Measurements from ENCODE around the gene SH3PXD2A.

The SH3PXD2A gene

DNA sequence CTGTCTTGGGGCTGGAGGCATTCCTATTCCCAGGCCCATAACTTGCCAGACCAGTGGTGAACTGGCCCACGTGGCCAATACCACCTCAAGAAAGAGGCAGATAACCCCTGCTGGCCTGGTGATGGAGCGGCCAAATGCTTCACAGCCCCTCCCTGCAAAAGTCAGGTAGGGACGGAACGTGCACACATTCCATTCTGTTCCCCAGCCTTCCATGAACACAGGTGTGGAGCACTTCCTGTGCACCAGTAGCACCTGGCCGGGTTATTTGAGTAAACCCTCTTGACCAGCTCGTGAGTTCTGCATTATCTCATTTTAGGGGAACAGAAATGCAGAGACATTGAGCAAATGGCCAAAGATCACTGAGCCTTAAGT, 134.4 kb downstream of the SH3PXD2A start:
- TF ChIP-seq ZNF133 (tag by site-specific recombination; IDR thresholded peaks at IDR 0.05) (no peak), GLIS1 (tag by site-specific recombination; IDR thresholded peaks at IDR 0.05) (no peak), ZNF843 (tag by site-specific recombination; IDR thresholded peaks at IDR 0.05) (no peak)
- ChIA-PET CTCF (interaction anchor here (0.6 to 1.8 kb wide), 3 partner anchors 8 to 400 kb away, joined by 3 to 10 read pairs (median 3); no protein-coding TSS in a partner anchor), POLR2A (interaction anchor here (1.2 kb wide), 1 partner anchor 51 kb away, joined by 3 read pairs; no protein-coding TSS in a partner anchor)
- peaks cover 0 to 17% of the 10 kb centered on the region in 2 experiments; a peak in 1 of 3 replicates for H3K36me3 ChIP-seq (ENCODE audit: control insufficient read depth in 2 of 2, insufficient read depth in 1 of 2, low read length in 2 of 2)
- H3K4me3 ChIP-seq (ENCODE audit: low read depth, low read length), result no peak overlapping the region
- H3K9me3 ChIP-seq (ENCODE audit: control insufficient read depth, insufficient read depth, low read depth, low read length), result no peaks in the 10 kb centered on the region
- no peak overlapping the region; the same call in 1 of the 2 replicates for H3K27ac ChIP-seq (ENCODE audit: extremely low read depth, low read depth, low read length)
- H3K4me1 ChIP-seq (ENCODE audit: control insufficient read depth, insufficient read depth, low read length), result peaks cover 3% of the 10 kb centered on the region; the same call in 1 of the 2 replicates

DNA sequence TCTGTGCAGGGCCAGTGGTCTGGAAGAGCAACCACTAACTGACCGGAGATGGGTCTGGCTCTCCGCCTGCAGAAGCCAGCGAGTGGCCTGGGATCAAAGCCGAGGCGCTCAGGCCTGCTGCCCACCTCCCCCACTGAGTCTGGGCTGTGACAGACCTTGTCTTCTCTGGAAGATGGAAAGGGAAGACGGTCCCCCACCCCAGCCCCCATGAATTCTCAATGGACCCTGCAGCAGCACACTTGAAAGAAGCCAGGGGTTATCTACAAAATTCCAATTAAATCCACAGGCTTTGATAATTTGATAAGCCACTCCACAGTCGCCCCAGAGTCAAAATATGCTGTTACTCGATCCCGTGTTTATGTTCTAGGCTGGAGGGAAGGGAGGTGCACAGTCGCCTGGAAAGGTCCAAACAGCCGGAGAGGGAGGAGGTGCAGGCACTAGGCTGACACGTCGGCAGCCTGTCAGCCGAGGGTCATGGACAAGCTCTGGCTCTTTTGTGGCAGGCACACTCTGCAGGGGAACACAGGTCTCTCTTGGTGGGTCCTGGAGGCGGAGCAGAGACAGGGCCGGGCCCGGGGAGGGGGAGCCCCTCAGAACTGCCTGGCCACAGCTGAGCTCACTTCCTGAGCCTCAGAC, 134.9 kb downstream of the SH3PXD2A start:
- no peaks in the 10 kb centered on the region for H3K9me3 ChIP-seq (ENCODE audit: control insufficient read depth, insufficient read depth, low read depth, low read length)
- ChIA-PET CTCF (interaction anchor here (1.0 to 1.8 kb wide), 2 partner anchors 8 to 167 kb away, joined by 4 to 10 read pairs; no protein-coding TSS in a partner anchor), POLR2A (interaction anchor here (1.2 kb wide), 1 partner anchor 52 kb away, joined by 3 read pairs; no protein-coding TSS in a partner anchor)
- H3K27ac ChIP-seq (ENCODE audit: extremely low read depth, low read depth, low read length), result no peak overlapping the region
- H3K4me1 ChIP-seq (ENCODE audit: control insufficient read depth, insufficient read depth, low read length), result peaks cover 3% of the 10 kb centered on the region; the same call in 1 of the 2 replicates
- peaks cover 0 to 17% of the 10 kb centered on the region in 2 experiments; a peak in 1 of 3 replicates for H3K36me3 ChIP-seq (ENCODE audit: control insufficient read depth in 2 of 2, insufficient read depth in 1 of 2, low read length in 2 of 2)
- no peak overlapping the region for H3K4me3 ChIP-seq (ENCODE audit: low read depth, low read length)
- no peak for TF ChIP-seq ZFP41 (tag by site-specific recombination; IDR thresholded peaks at IDR 0.05; ENCODE audit: borderline replicate concordance)
- TF ChIP-seq, protein P1, sequence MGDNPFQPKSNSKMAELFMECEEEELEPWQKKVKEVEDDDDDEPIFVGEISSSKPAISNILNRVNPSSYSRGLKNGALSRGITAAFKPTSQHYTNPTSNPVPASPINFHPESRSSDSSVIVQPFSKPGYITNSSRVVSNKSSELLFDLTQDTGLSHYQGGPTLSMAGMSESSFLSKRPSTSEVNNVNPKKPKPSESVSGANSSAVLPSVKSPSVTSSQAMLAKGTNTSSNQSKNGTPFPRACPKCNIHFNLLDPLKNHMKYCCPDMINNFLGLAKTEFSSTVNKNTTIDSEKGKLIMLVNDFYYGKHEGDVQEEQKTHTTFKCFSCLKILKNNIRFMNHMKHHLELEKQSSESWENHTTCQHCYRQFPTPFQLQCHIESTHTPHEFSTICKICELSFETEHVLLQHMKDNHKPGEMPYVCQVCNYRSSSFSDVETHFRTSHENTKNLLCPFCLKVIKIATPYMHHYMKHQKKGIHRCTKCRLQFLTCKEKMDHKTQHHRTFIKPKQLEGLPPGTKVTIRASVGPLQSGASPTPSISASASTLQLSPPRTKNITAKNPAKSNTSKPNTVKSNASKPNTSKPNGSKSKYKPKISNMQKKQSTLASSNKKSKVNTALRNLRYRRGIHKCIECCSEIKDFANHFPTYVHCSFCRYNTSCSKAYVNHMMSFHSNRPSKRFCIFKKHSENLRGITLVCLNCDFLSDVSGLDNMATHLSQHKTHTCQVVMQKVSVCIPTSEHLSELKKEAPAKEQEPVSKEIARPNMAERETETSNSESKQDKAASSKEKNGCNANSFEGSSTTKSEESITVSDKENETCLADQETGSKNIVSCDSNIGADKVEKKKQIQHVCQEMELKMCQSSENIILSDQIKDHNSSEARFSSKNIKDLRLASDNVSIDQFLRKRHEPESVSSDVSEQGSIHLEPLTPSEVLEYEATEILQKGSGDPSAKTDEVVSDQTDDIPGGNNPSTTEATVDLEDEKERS (tag by site-specific recombination; IDR thresholded peaks at IDR 0.05), result no peak
- no peak for TF ChIP-seq ZNF112 (tag by site-specific recombination; IDR thresholded peaks at IDR 0.05)
- TF ChIP-seq ZNF394 (tag by site-specific recombination; IDR thresholded peaks at IDR 0.05; ENCODE audit: borderline replicate concordance), result no peak
- TF ChIP-seq OVOL3 (tag by site-specific recombination; IDR thresholded peaks at IDR 0.05), result no peak
- TF ChIP-seq, protein P2, sequence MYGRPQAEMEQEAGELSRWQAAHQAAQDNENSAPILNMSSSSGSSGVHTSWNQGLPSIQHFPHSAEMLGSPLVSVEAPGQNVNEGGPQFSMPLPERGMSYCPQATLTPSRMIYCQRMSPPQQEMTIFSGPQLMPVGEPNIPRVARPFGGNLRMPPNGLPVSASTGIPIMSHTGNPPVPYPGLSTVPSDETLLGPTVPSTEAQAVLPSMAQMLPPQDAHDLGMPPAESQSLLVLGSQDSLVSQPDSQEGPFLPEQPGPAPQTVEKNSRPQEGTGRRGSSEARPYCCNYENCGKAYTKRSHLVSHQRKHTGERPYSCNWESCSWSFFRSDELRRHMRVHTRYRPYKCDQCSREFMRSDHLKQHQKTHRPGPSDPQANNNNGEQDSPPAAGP (tag by site-specific recombination; IDR thresholded peaks at IDR 0.05), result peak; percentile 66; the same call in 1 of the 2 replicates
- TF ChIP-seq ZNF121 (tag by site-specific recombination; IDR thresholded peaks at IDR 0.05), result no peak
- no peak for TF ChIP-seq SP2 (tag by site-specific recombination; IDR thresholded peaks at IDR 0.05)
- no peak for TF ChIP-seq ZFP69B (tag by site-specific recombination; IDR thresholded peaks at IDR 0.05)
- TF ChIP-seq, protein P3, sequence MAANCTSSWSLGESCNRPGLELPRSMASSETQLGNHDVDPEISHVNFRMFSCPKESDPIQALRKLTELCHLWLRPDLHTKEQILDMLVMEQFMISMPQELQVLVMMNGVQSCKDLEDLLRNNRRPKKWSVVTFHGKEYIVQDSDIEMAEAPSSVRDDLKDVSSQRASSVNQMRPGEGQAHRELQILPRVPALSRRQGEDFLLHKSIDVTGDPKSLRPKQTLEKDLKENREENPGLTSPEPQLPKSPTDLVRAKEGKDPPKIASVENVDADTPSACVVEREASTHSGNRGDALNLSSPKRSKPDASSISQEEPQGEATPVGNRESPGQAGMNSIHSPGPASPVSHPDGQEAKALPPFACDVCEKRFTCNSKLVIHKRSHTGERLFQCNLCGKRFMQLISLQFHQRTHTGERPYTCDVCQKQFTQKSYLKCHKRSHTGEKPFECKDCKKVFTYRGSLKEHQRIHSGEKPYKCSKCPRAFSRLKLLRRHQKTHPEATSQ (tag by site-specific recombination; IDR thresholded peaks at IDR 0.05), result no peak
- no peak for TF ChIP-seq ZNF335 (tag by site-specific recombination; conservative IDR thresholded peaks at IDR 0.05)
- TF ChIP-seq ZNF510 (tag by site-specific recombination; IDR thresholded peaks at IDR 0.05; ENCODE audit: insufficient replicate concordance), result no peak
- no peak for TF ChIP-seq ZNF221 (tag by site-specific recombination; IDR thresholded peaks at IDR 0.05; ENCODE audit: borderline replicate concordance)
- peak; percentile 89; the same call in 1 of the 2 replicates for TF ChIP-seq TCF7L2 (IDR thresholded peaks at IDR 0.05; ENCODE audit: borderline replicate concordance, low read depth, low read length)
- TF ChIP-seq ZNF777 (tag by site-specific recombination; IDR thresholded peaks at IDR 0.05; ENCODE audit: borderline replicate concordance), result no peak
- TF ChIP-seq ZNF341 (tag by site-specific recombination; IDR thresholded peaks at IDR 0.05; ENCODE audit: low read depth), result peak; percentile 96
- TF ChIP-seq ZNF223 (tag by site-specific recombination; IDR thresholded peaks at IDR 0.05), result peak; percentile 87
- TF ChIP-seq, protein P4, sequence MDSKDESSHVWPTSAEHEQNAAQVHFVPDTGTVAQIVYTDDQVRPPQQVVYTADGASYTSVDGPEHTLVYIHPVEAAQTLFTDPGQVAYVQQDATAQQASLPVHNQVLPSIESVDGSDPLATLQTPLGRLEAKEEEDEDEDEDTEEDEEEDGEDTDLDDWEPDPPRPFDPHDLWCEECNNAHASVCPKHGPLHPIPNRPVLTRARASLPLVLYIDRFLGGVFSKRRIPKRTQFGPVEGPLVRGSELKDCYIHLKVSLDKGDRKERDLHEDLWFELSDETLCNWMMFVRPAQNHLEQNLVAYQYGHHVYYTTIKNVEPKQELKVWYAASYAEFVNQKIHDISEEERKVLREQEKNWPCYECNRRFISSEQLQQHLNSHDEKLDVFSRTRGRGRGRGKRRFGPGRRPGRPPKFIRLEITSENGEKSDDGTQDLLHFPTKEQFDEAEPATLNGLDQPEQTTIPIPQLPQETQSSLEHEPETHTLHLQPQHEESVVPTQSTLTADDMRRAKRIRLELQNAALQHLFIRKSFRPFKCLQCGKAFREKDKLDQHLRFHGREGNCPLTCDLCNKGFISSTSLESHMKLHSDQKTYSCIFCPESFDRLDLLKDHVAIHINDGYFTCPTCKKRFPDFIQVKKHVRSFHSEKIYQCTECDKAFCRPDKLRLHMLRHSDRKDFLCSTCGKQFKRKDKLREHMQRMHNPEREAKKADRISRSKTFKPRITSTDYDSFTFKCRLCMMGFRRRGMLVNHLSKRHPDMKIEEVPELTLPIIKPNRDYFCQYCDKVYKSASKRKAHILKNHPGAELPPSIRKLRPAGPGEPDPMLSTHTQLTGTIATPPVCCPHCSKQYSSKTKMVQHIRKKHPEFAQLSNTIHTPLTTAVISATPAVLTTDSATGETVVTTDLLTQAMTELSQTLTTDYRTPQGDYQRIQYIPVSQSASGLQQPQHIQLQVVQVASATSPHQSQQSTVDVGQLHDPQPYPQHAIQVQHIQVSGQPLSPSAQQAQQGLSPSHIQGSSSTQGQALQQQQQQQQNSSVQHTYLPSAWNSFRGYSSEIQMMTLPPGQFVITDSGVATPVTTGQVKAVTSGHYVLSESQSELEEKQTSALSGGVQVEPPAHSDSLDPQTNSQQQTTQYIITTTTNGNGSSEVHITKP (tag by site-specific recombination; IDR thresholded peaks at IDR 0.05), result peak; percentile 74
- no peak for TF ChIP-seq ZNF768 (tag by site-specific recombination; IDR thresholded peaks at IDR 0.05)
- no peak for TF ChIP-seq ZNF561 (tag by site-specific recombination; IDR thresholded peaks at IDR 0.05; ENCODE audit: borderline replicate concordance)
- TF ChIP-seq GLI4 (tag by site-specific recombination; IDR thresholded peaks at IDR 0.05), result no peak
- peak; percentile 77 for TF ChIP-seq ZIC2 (tag by site-specific recombination; IDR thresholded peaks at IDR 0.05)
- no peak for TF ChIP-seq ZNF239 (tag by site-specific recombination; IDR thresholded peaks at IDR 0.05)
